Measurements from ENCODE around the gene PDE3A. TPM values are rescaled to one million over a fixed set of nuclear protein-coding genes. Genes with fewer than 3 reads are reported as not detected.

PDE3A gene
- total RNA-seq, 1 donor from 2014 or later: 12.0 TPM

DNA sequence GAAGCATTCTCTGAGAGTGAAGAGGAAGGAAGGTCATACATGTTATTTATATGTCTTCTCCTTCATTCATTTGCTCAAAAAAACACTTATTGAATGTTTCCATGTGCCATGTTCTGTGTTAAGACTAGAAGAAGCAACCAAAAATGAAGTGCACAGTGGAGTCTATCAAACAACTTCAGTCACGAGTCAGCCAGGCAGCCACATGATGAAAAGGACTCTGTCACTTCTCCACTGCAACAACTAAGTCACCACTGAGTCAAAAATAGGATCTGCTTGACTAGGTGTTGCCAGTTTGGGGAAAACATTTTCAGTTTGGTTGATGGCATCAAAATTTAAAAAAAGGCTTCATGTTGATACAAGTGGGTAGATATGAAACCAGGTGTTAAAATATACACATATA lies 142.5 kb downstream of the PDE3A start:
- Mint-ChIP-seq H3K9me3 (no peaks in the 10 kb centered on the region), H3K4me3 (no peak overlapping the region), H3K4me1 (no peaks in the 10 kb centered on the region), H3K36me3 (no peaks in the 10 kb centered on the region), H3K27me3 (ENCODE audit: low read depth) (no peaks in the 10 kb centered on the region), H3K27ac (no peak overlapping the region)
- TF ChIP-seq, protein P1, sequence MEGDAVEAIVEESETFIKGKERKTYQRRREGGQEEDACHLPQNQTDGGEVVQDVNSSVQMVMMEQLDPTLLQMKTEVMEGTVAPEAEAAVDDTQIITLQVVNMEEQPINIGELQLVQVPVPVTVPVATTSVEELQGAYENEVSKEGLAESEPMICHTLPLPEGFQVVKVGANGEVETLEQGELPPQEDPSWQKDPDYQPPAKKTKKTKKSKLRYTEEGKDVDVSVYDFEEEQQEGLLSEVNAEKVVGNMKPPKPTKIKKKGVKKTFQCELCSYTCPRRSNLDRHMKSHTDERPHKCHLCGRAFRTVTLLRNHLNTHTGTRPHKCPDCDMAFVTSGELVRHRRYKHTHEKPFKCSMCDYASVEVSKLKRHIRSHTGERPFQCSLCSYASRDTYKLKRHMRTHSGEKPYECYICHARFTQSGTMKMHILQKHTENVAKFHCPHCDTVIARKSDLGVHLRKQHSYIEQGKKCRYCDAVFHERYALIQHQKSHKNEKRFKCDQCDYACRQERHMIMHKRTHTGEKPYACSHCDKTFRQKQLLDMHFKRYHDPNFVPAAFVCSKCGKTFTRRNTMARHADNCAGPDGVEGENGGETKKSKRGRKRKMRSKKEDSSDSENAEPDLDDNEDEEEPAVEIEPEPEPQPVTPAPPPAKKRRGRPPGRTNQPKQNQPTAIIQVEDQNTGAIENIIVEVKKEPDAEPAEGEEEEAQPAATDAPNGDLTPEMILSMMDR (IDR thresholded peaks at IDR 0.05; ENCODE audit: unreplicated experiment): no peak
- no peak for DNase-seq (ENCODE audit: low spot score in 2 of 2, unreplicated experiment in 2 of 2)

DNA sequence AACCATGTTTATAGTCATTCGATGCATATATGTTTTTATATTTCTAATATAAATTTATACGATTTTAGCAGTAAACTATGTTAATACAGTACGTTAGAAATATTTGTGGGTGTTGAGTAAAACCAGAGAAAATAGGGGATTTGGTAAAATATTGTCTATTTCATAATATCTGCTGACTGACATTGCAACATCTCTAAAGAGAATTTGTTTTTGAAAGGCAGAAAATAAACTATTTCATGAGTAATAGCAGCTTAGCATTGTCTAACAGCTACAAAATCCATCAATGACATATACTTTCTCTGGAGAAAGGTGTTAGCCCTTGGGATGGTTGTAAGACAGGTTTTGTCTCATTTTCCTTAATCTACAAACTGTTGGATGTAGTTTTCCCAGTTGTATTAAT lies 144.9 kb downstream of the PDE3A start:
- Mint-ChIP-seq H3K4me3 (no peak overlapping the region), H3K27ac (no peak overlapping the region), H3K27me3 (ENCODE audit: low read depth) (no peaks in the 10 kb centered on the region), H3K9me3 (no peaks in the 10 kb centered on the region), H3K4me1 (no peaks in the 10 kb centered on the region), H3K36me3 (no peaks in the 10 kb centered on the region)
- TF ChIP-seq, protein P1 (IDR thresholded peaks at IDR 0.05; ENCODE audit: unreplicated experiment): no peak
- DNase-seq (ENCODE audit: low spot score in 2 of 2, unreplicated experiment in 2 of 2): no peak

DNA sequence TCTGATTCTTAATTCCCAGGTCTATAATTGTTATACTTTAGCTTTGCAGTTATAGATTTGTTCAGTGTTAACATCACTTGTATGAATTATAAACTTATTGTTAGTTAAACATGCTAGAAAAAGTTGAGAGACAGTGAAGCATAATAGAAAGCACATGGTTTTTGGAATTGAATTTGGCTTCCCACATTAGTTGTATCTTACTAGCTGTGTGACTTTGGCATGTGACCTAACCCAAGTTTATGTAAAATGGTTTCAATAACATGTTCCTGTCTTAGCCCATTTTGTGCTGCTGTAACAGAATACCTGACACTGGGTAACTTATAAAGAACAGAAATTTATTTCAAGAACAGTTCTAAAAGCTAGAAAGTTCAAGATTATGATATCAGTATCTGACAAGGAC lies 146.3 kb downstream of the PDE3A start:
- no peak for DNase-seq (ENCODE audit: low spot score in 2 of 2, unreplicated experiment in 2 of 2)
- H3K9me3 Mint-ChIP-seq: no peaks in the 10 kb centered on the region
- no peaks in the 10 kb centered on the region for H3K4me1 Mint-ChIP-seq
- no peaks in the 10 kb centered on the region for H3K27me3 Mint-ChIP-seq (ENCODE audit: low read depth)
- H3K36me3 Mint-ChIP-seq: no peaks in the 10 kb centered on the region
- TF ChIP-seq, protein P1 (IDR thresholded peaks at IDR 0.05; ENCODE audit: unreplicated experiment): no peak
- H3K4me3 Mint-ChIP-seq: no peak overlapping the region
- no peak overlapping the region for H3K27ac Mint-ChIP-seq

DNA sequence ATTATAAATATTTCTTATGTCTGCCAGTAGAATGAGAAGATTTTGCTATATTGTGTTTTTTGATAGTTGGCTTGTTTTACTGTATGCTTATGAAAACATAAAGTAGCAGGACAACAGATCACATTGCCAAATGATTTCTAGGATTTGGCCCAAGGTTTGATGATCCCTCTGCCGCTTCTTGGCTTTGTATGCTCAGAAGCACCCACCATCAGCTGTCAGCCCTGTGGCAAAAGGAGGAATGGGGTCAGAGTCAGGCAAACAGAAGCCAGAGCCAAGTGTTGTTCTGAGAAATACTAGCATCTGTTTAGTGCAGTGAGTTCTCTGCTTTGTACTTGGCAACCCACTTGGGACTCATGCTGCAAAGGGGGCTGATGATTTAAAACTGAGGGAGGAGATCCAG lies 152.2 kb downstream of the PDE3A start:
- H3K27ac Mint-ChIP-seq: no peak overlapping the region
- H3K4me3 Mint-ChIP-seq: no peak overlapping the region
- DNase-seq (ENCODE audit: low spot score in 2 of 2, unreplicated experiment in 2 of 2): no peak
- H3K4me1 Mint-ChIP-seq: peaks cover 5% of the 10 kb centered on the region
- no peaks in the 10 kb centered on the region for H3K27me3 Mint-ChIP-seq (ENCODE audit: low read depth)
- TF ChIP-seq, protein P1 (IDR thresholded peaks at IDR 0.05; ENCODE audit: unreplicated experiment): no peak
- peaks cover 8% of the 10 kb centered on the region for H3K9me3 Mint-ChIP-seq
- no peaks in the 10 kb centered on the region for H3K36me3 Mint-ChIP-seq

DNA sequence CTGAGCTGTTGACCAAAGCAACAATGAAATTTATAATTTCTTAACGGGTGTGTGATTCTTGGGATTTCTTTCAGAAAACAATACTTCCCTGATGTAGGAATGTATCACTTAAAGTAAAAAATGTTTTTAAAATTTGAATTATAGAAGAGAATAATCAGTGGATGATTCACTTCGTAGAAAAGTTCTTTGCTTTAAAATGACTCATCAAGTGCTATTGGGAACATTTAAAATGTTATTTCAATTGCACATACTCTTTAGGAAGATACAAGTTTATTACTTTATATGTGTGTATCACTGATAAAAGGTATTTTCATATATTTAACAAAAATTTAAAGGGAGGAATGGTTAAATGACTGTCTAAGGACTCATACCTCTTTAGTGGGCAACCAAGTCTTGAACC lies 155.3 kb downstream of the PDE3A start:
- peaks cover 8% of the 10 kb centered on the region for H3K9me3 Mint-ChIP-seq
- no peak overlapping the region for H3K4me3 Mint-ChIP-seq
- H3K36me3 Mint-ChIP-seq: no peaks in the 10 kb centered on the region
- no peak overlapping the region for H3K27ac Mint-ChIP-seq
- H3K4me1 Mint-ChIP-seq: peaks cover 5% of the 10 kb centered on the region
- no peak for DNase-seq (ENCODE audit: low spot score in 2 of 2, unreplicated experiment in 2 of 2)
- TF ChIP-seq, protein P1 (IDR thresholded peaks at IDR 0.05; ENCODE audit: unreplicated experiment): no peak
- no peaks in the 10 kb centered on the region for H3K27me3 Mint-ChIP-seq (ENCODE audit: low read depth)

DNA sequence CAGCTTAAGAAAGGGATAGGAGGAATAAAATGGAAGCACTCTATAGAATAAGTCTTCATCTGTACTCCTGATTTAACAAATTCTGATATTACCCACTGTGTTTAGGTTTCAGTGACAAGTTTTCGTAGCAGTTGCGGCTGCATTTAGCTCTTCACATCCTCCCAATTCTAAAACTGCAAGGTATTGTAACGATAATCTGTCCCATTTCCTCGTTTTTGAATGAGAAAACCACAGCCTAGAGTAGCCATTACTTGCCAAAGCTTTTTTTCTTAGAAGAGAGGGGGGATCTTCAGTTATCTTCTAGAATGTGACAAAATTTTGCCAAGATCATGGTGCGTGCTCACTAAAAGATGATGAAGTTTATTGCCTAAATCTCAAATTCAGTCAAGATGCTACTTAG lies 155.8 kb downstream of the PDE3A start:
- H3K27me3 Mint-ChIP-seq (ENCODE audit: low read depth): no peaks in the 10 kb centered on the region
- H3K27ac Mint-ChIP-seq: no peak overlapping the region
- DNase-seq (ENCODE audit: low spot score in 2 of 2, unreplicated experiment in 2 of 2): no peak
- TF ChIP-seq, protein P1 (IDR thresholded peaks at IDR 0.05; ENCODE audit: unreplicated experiment): no peak
- H3K36me3 Mint-ChIP-seq: no peaks in the 10 kb centered on the region
- peaks cover 8% of the 10 kb centered on the region for H3K9me3 Mint-ChIP-seq
- H3K4me1 Mint-ChIP-seq: peaks cover 5% of the 10 kb centered on the region
- H3K4me3 Mint-ChIP-seq: no peak overlapping the region

All from mesothelial cell of epicardium (in vitro differentiated cells).